Adrenal gland (tissue), 12 donors: Measurements from ENCODE around the gene CCT8L2. TPM values are rescaled to one million over a fixed set of nuclear protein-coding genes. Genes with fewer than 3 reads are reported as not detected.
"Not testable (repeated sequence)": the region's sequence is repeated elsewhere in the genome, so short reads cannot be mapped to it uniquely, and the experiment has no call there.

ENCODE experiments used
- DNase-seq, 7 donors: peaks; one replicate each; pipeline ENCODE4 v3.0.0-alpha.2; 2019 to 2020
- H3K27ac ChIP-seq, 5 donors: fragments of 200-600 bp; sonication (generic) in 4 of 5; 1 replicate in 3 of 5; 2 replicates in 2 of 5; pipeline versions ENCODE4 v1.5.1 to v1.8.0; 2016 to 2020; ENCODE audit warnings: mild to moderate bottlenecking in 1 of 5
- H3K27me3 ChIP-seq: fragments of 200-600 bp; 2 replicates; pipeline ENCODE4 v1.8.0; 2021
- H3K36me3 ChIP-seq, 2 donors: fragments of 200-600 bp; replicated peaks in 1 of 2; 1 replicate in 1 of 2; 2 replicates in 1 of 2; pipeline versions ENCODE4 v1.5.1 to v1.8.0; 2018 to 2022
- H3K4me1 ChIP-seq, 2 donors: fragments of 200-600 bp; replicated peaks in 1 of 2; 1 replicate in 1 of 2; 2 replicates in 1 of 2; pipeline versions ENCODE4 v1.5.1 to v1.8.0; 2018 to 2021
- H3K4me3 ChIP-seq, 4 donors: fragments of 200-600 bp; sonication (generic) in 3 of 4; one replicate each; pipeline ENCODE4 v1.5.1; 2016 to 2018
- H3K9me3 ChIP-seq, 3 donors: fragments of 200-600 bp; sonication (generic) in 1 of 3; replicated peaks in 1 of 3; 1 replicate in 2 of 3; 2 replicates in 1 of 3; pipeline versions ENCODE4 v1.5.1 to v1.8.0; 2016 to 2021
- POLR2A ChIP-seq, 2 donors: fragments of 450-650 bp; IDR thresholded peaks; one replicate each; pipeline ENCODE4 v1.6.1; 2017; ENCODE audit warnings: antibody characterized with exemption in 2 of 2, mild to moderate bottlenecking in 2 of 2, moderate library complexity in 1 of 2
- WGBS, 4 donors: extraction: QIAGEN DNeasy Blood & Tissue Kit in 2 of 4; methylation state at CpG; one replicate each; pipeline versions ENCODE4 v1.1.5 to v1.1.7; 2013 to 2017; 5-methylcytosine and 5-hydroxymethylcytosine counted together
- intact Hi-C, 2 donors: fragments of 100-400 bp; cut with DNase I; formaldehyde crosslinking; loops; one replicate each; pipeline versions ENCODE4 v1.14.1 to v1.15.0; 2022 to 2023
- polyA plus RNA-seq, 3 donors: library from polyadenylated mRNA; stranded (reverse); fragments of 200-250 nt in 2 of 3; fragments of 350-450 nt in 1 of 3; fragmentation: Illumina TruSeq in 1 of 3; extraction: RNeasy Lipid Tissue Mini Kit (QIAGEN cat#74804) in 1 of 3; gene quantifications; one replicate each; pipeline ENCODE4 v1.2.3, GENCODE V29; 2013 to 2014
- total RNA-seq, 9 donors: library from RNA; depleted of rRNA in 4 of 9; stranded (reverse); fragments of >200 nt in 4 of 9; fragments of 120-200 nt in 1 of 9; fragmentation: NEBNext Ultra II Directional in 1 of 9; extraction: Animal tissue kit (Norgen Biotek cat#: 25700) in 1 of 9; gene quantifications; one replicate each; pipeline versions ENCODE4 v1.1.0 to v1.2.4, GENCODE V29; 2013 to 2023
- TF ChIP-seq, protein P1 (sequence below), 6 experiments: fragments of 450-650 bp in 4 of 6; fragments of 200-600 bp in 2 of 6; sonication (generic) in 1 of 6; IDR thresholded peaks; 1 replicate in 5 of 6; 2 replicates in 1 of 6; pipeline versions ENCODE4 v1.5.1 to v1.8.0; 2016 to 2021; ENCODE audit warnings: antibody characterized with exemption in 6 of 6, mild to moderate bottlenecking in 2 of 6, moderate library complexity in 1 of 6
- donor health status: healthy with polysubstance abuse.
- donor health status: Bipolar disorder and iron deficiency.
- donor health status: DM: yes; HTN: yes; CAD: no.
- donor health status: DM: no; HTN: no; CAD: no.
- donor health status: DM: no; HTN: no; CAD: no.
- donor health status: DM: yes; HTN: yes; CAD: no.

The CCT8L2 gene
- total and polyA plus RNA-seq, 12 donors, result not detected

DNA sequence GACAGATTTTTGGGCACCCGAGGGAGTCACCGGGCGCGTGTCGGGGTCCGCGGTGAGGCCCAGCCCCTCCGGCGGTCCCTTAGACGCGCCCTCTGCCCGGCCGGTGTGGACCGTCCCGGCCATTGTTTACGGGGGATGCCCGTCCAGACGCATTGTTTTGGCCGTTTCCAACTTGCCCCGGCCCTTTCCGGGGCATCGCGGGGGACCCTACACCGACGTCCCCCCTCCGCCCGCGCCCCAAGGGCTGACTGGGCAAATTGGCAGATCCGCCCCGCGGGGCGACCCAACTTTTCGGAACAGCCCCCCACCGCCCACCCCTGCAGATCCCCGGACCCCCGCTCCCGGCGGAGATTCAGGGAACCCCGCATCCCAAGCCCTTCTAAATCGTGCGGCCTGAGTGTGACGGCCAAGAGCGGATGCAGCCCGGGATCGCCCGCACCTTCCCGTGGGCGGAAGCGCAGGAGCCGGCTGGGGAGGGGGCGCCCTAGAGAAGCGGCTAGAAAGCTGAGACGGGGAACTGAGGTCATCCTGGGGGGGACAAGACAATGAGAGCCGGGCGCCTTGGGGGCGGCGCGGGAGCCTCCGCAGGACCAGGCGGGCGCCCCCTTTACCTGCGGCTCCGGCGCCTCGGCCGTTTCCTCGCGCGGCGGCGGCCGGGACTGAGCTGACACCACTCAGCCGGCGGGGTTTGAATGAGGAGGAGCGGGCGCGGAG lies 17.1 kb upstream of the CCT8L2 start:
- H3K27me3 ChIP-seq, result peaks cover 22% of the 10 kb centered on the region
- no peak for TF ChIP-seq POLR2A (IDR thresholded peaks at IDR 0.05)
- TF ChIP-seq, protein P1, sequence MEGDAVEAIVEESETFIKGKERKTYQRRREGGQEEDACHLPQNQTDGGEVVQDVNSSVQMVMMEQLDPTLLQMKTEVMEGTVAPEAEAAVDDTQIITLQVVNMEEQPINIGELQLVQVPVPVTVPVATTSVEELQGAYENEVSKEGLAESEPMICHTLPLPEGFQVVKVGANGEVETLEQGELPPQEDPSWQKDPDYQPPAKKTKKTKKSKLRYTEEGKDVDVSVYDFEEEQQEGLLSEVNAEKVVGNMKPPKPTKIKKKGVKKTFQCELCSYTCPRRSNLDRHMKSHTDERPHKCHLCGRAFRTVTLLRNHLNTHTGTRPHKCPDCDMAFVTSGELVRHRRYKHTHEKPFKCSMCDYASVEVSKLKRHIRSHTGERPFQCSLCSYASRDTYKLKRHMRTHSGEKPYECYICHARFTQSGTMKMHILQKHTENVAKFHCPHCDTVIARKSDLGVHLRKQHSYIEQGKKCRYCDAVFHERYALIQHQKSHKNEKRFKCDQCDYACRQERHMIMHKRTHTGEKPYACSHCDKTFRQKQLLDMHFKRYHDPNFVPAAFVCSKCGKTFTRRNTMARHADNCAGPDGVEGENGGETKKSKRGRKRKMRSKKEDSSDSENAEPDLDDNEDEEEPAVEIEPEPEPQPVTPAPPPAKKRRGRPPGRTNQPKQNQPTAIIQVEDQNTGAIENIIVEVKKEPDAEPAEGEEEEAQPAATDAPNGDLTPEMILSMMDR (IDR thresholded peaks at IDR 0.05), result no peak
- H3K9me3 ChIP-seq, result no peaks in the 10 kb centered on the region
- 0 to 17% (median 2%) methylated on average over 1 to 77 of the region's 77 CpGs for WGBS, 4 donors
- no peak overlapping the region for H3K4me3 ChIP-seq
- H3K27ac ChIP-seq, result no peak overlapping the region
- H3K4me1 ChIP-seq, result no peaks in the 10 kb centered on the region
- H3K36me3 ChIP-seq, result no peaks in the 10 kb centered on the region
- intact Hi-C loops, result no loop called here
- DNase-seq, result no peak

DNA sequence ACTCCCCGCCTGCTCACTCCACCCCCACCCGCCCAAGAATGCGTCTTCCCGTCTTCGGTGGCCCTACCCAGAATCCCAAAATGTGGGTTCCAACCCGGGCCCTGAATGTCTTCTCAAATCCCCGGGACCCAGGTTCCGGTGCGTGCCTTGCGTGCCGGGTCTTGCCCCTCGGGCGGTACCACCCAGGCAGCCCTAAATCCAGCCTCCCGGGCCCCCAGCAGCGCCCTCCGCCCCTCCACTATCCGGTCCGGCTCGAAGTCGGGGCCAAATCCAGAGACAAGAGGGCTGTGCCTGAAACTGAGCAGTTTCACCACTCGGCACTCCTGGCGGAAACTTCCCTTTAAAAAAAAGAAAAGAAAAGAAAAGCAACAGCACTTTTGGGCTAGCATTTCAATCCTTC lies 16.3 kb upstream of the CCT8L2 start:
- no peaks in the 10 kb centered on the region for H3K4me1 ChIP-seq
- intact Hi-C loops, result no loop called here
- 10 to 19% (median 13%) methylated on average over 4 to 22 of the region's 22 CpGs for WGBS, 4 donors
- no peaks in the 10 kb centered on the region for H3K9me3 ChIP-seq
- no peak for TF ChIP-seq POLR2A (IDR thresholded peaks at IDR 0.05)
- TF ChIP-seq, protein P1 (IDR thresholded peaks at IDR 0.05), result no peak
- no peak for DNase-seq
- H3K4me3 ChIP-seq, result no peak overlapping the region
- H3K27ac ChIP-seq, result no peak overlapping the region
- no peaks in the 10 kb centered on the region for H3K36me3 ChIP-seq
- peaks cover 28% of the 10 kb centered on the region for H3K27me3 ChIP-seq

DNA sequence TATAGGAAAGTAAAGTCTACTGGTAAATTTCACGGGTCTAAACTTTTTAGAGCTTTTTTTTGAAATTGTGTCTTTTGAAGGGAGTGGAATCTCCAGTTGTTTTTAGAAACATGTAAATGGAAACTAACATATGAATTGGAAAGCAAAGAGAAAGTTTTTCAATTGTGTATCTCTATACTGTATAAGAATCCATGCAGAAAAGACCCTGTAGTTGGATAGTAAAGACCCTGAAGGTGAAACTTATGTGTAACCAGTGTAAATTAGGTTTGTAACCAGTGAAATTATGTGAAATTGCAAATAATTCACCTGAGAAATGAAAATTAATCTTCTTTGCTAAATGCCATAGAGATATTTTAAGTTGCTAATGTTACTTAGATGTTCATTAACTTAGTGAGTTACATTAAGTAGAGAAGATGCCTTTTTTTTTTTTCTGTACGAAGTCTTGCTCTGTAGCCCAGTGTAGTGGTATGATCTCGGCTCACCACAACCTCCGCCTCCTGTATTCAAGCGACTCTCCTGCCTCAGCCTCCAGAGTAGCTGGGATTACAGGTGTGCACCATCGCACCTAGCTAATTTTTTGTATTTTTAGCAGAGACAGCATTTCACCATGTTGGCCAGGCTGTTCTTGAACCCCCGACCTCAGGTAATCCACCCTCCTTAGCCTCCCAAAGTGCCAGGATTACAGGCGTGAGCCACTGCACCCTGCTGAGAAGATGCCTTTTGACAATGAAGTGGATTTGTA lies 11.8 kb upstream of the CCT8L2 start:
- H3K36me3 ChIP-seq, H3K4me1 ChIP-seq, H3K27ac ChIP-seq, H3K9me3 ChIP-seq, DNase-seq, H3K4me3 ChIP-seq, intact Hi-C loops: not testable (repeated sequence)
- peaks cover 48% of the 10 kb centered on the region for H3K27me3 ChIP-seq
- 40 to 60% (median 44%) methylated on average over 8 of the region's 8 CpGs for WGBS, 4 donors

- H3K4me1 ChIP-seq, intact Hi-C loops, H3K36me3 ChIP-seq, H3K27ac ChIP-seq, H3K4me3 ChIP-seq, DNase-seq, H3K9me3 ChIP-seq: not testable (repeated sequence)
- WGBS, 4 donors, result 12 to 32% (median 23%) methylated on average over 2 to 9 of the region's 9 CpGs
- H3K27me3 ChIP-seq, result peaks cover 42% of the 10 kb centered on the region
Observed at GRCh38 chr22:16603770-16604242, 11.2 kb upstream of the CCT8L2 start.

DNA sequence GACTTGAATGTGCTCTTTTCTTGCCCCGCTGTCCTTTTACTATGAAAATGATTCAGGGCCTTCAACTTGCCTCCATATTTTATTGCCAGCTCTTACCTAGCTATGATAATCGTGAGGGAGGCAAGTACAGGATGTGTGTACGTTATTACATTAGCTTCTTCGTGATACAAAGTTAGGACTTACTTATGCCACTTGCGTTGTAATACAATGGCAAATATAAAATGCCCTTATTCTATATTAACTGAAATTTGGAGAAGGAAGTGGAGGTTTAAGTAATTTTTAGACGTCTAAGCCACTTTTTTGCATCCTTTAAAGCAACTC lies 10.8 kb upstream of the CCT8L2 start:
- Histone ChIP-seq H3K36me3 (no peaks in the 10 kb centered on the region), H3K9me3 (no peaks in the 10 kb centered on the region), H3K27me3 (peaks cover 46% of the 10 kb centered on the region), H3K4me3 (no peak overlapping the region), H3K4me1 (no peaks in the 10 kb centered on the region), H3K27ac (no peak overlapping the region)
- no peak for TF ChIP-seq POLR2A (IDR thresholded peaks at IDR 0.05)
- TF ChIP-seq, protein P1 (IDR thresholded peaks at IDR 0.05), result no peak
- 9 to 17% (median 12%) methylated on average over 6 of the region's 6 CpGs for WGBS, 4 donors
- intact Hi-C loops, result no loop called here
- DNase-seq, result no peak

GRCh38 chr22:16602728-16603447 lies 10.3 kb upstream of the CCT8L2 start:
- DNase-seq, H3K9me3 ChIP-seq, H3K36me3 ChIP-seq, intact Hi-C loops, H3K4me1 ChIP-seq, H3K27ac ChIP-seq: not testable (repeated sequence)
- peak overlapping the region in 1 of 4 donors; percentile 33 for H3K4me3 ChIP-seq
- peaks cover 43% of the 10 kb centered on the region for H3K27me3 ChIP-seq
- WGBS, 4 donors, result 3 to 6% (median 4%) methylated on average over 33 of the region's 33 CpGs

GRCh38 chr22:16602224-16602727 lies 9.7 kb upstream of the CCT8L2 start:
- peaks cover 37% of the 10 kb centered on the region for H3K27me3 ChIP-seq
- DNase-seq, H3K36me3 ChIP-seq, H3K27ac ChIP-seq, H3K4me1 ChIP-seq, intact Hi-C loops, H3K9me3 ChIP-seq: not testable (repeated sequence)
- peak overlapping the region in 1 of 4 donors; percentile 33 for H3K4me3 ChIP-seq
- 2 to 8% (median 2%) methylated on average over 9 to 69 of the region's 70 CpGs for WGBS, 4 donors
